ENCODE data around the gene STARD13.

The STARD13 gene

GRCh38 chr13:33275916-33276315, 9.6 kb downstream of the STARD13 start:
- DNase-seq (ENCODE audit: low spot score) = no peak

- no peak for DNase-seq (ENCODE audit: low spot score)
Observed at GRCh38 chr13:33274264-33274663, 11.3 kb downstream of the STARD13 start.

- DNase-seq (ENCODE audit: low spot score) = no peak
Observed at GRCh38 chr13:33272531-33273124, 12.9 kb downstream of the STARD13 start.

- no peak for DNase-seq (ENCODE audit: low spot score)
Observed at GRCh38 chr13:33271759-33272158, 13.8 kb downstream of the STARD13 start.

GRCh38 chr13:33270895-33271538, 14.5 kb downstream of the STARD13 start:
- DNase-seq (ENCODE audit: low spot score) = no peak

GRCh38 chr13:33265607-33266006, 19.9 kb downstream of the STARD13 start:
- no peak for DNase-seq (ENCODE audit: low spot score)

GRCh38 chr13:33265133-33265532, 20.4 kb downstream of the STARD13 start:
- no peak for DNase-seq (ENCODE audit: low spot score)

- DNase-seq (ENCODE audit: low spot score) = no peak
Observed at GRCh38 chr13:33264620-33264978, 21.0 kb downstream of the STARD13 start.

- no peak for DNase-seq (ENCODE audit: low spot score)
Observed at GRCh38 chr13:33263976-33264619, 21.5 kb downstream of the STARD13 start.

GRCh38 chr13:33263484-33263883, 22.1 kb downstream of the STARD13 start:
- DNase-seq (ENCODE audit: low spot score) = peak; percentile 62

GRCh38 chr13:33262997-33263396, 22.6 kb downstream of the STARD13 start:
- peak; percentile 61 for DNase-seq (ENCODE audit: low spot score)

GRCh38 chr13:33262594-33262993, 23.0 kb downstream of the STARD13 start:
- no peak for DNase-seq (ENCODE audit: low spot score)

- no peak for DNase-seq (ENCODE audit: low spot score)
Observed at GRCh38 chr13:33262062-33262487, 23.5 kb downstream of the STARD13 start.

- peak; percentile 86 for DNase-seq (ENCODE audit: low spot score)
Observed at GRCh38 chr13:33261387-33262061, 24.0 kb downstream of the STARD13 start.

GRCh38 chr13:33260168-33261098, 25.1 kb downstream of the STARD13 start:
- peak; percentile 70 for DNase-seq (ENCODE audit: low spot score)

- DNase-seq (ENCODE audit: low spot score) = no peak
Observed at GRCh38 chr13:33259296-33259695, 26.3 kb downstream of the STARD13 start.

- peak; percentile 59 for DNase-seq (ENCODE audit: low spot score)
Observed at GRCh38 chr13:33258808-33259193, 26.8 kb downstream of the STARD13 start.

GRCh38 chr13:33257841-33258807, 27.4 kb downstream of the STARD13 start:
- peak; percentile 71 for DNase-seq (ENCODE audit: low spot score)

- DNase-seq (ENCODE audit: low spot score) = no peak
Observed at GRCh38 chr13:33256148-33256840, 29.3 kb downstream of the STARD13 start.

GRCh38 chr13:33252135-33252534, 33.4 kb downstream of the STARD13 start:
- no peak for DNase-seq (ENCODE audit: low spot score)

Data from pons (tissue), 1 donor.